H1 (cell line): Measurements from ENCODE around the gene SCD. TPM values are rescaled to one million over a fixed set of nuclear protein-coding genes. Genes with fewer than 3 reads are reported as not detected.

Source experiments
- CTCF ChIA-PET: fragments of 300-600 bp; sonication (Branson Sonifier 250); formaldehyde crosslinking; loops from one replicate; lab custom pipeline; 2021; ENCODE audit not compliant: partially characterized antibody; lab: Charles Lee
- POLR2A ChIA-PET: fragments of 300-600 bp; sonication (Branson Sonifier 250); formaldehyde crosslinking; loops from one replicate; lab custom pipeline; 2021; ENCODE audit warnings: inconsistent platforms; ENCODE audit not compliant: partially characterized antibody; lab: Charles Lee
- DNase-seq, 2 experiments: peaks; one replicate each; pipeline versions ENCODE4 v3.0.0 to v3.0.0-alpha.2; 2010 to 2022; ENCODE audit warnings: low spot score in 2 of 2, low read depth in 1 of 2, mixed read lengths in 1 of 2
- FAIRE-seq: peaks from 2 replicates; lab custom pipeline; 2011; peaks lifted over from hg19 to GRCh38; lab: Jason Lieb, UNC
- H2AFZ ChIP-seq: 2 replicates; pipeline ENCODE4 v1.8.1; 2012; ENCODE audit warnings: low read length, inconsistent platforms
- H2AK5ac ChIP-seq: 2 replicates; pipeline ENCODE4 v1.6.1; 2013; ENCODE audit warnings: low read depth, low read length
- H2BK120ac ChIP-seq: replicated peaks from 2 replicates; pipeline ENCODE3; 2013; ENCODE audit warnings: low read depth, low read length, inconsistent platforms
- H2BK12ac ChIP-seq: 2 replicates; pipeline ENCODE4 v1.6.1; 2013; ENCODE audit warnings: low read depth, low read length
- H2BK15ac ChIP-seq: 2 replicates; pipeline ENCODE4 v1.6.1; 2013; ENCODE audit warnings: low read length
- H2BK20ac ChIP-seq: 2 replicates; pipeline ENCODE4 v1.6.1; 2013; ENCODE audit warnings: low read length
- H2BK5ac ChIP-seq: 2 replicates; pipeline ENCODE4 v1.6.1; 2013; ENCODE audit warnings: low read depth, low read length
- H3K14ac ChIP-seq: 2 replicates; pipeline ENCODE4 v1.6.1; 2013; ENCODE audit warnings: inconsistent platforms; ENCODE audit not compliant: insufficient read length
- H3K18ac ChIP-seq: 2 replicates; pipeline ENCODE4 v1.6.1; 2013; ENCODE audit warnings: low read length; ENCODE audit errors: extremely low read depth
- H3K23ac ChIP-seq: 2 replicates; pipeline ENCODE4 v1.6.1; 2013; ENCODE audit warnings: inconsistent platforms; ENCODE audit not compliant: insufficient read length
- H3K23me2 ChIP-seq: 2 replicates; pipeline ENCODE4 v1.6.1; 2013; ENCODE audit warnings: low read depth, low read length
- H3K27ac ChIP-seq: 2 replicates; pipeline ENCODE4 v1.6.1; 2011; ENCODE audit warnings: low read depth, low read length, inconsistent platforms
- H3K27me3 ChIP-seq, 4 experiments: replicated peaks in 1 of 4; 1 replicate in 1 of 4; 2 replicates in 3 of 4; pipeline versions ENCODE4 v1.6.1 to v1.8.1; 2011 to 2013; ENCODE audit warnings: low read length in 3 of 4, mild to moderate bottlenecking in 3 of 4, inconsistent platforms in 2 of 4, mixed read lengths in 2 of 4, moderate library complexity in 1 of 4; ENCODE audit not compliant: control insufficient read depth in 3 of 4, insufficient read depth in 3 of 4; ENCODE audit errors: extremely low read depth in 1 of 4
- H3K36me3 ChIP-seq, 4 experiments: 2 replicates each; pipeline versions ENCODE4 v1.6.1 to v1.8.1; 2011 to 2013; ENCODE audit warnings: mild to moderate bottlenecking in 4 of 4, low read length in 3 of 4, moderate library complexity in 2 of 4, control low read depth in 1 of 4, inconsistent platforms in 1 of 4; ENCODE audit not compliant: insufficient read depth in 4 of 4, control insufficient read depth in 2 of 4
- H3K4ac ChIP-seq: replicated peaks from 2 replicates; pipeline ENCODE3; 2013; ENCODE audit warnings: low read length, low read depth, mixed read lengths, inconsistent platforms; ENCODE audit not compliant: insufficient read length
- H3K4me1 ChIP-seq, 4 experiments: replicated peaks in 1 of 4; 1 replicate in 1 of 4; 2 replicates in 3 of 4; pipeline versions ENCODE4 v1.6.1 to v1.8.1; 2011 to 2013; ENCODE audit warnings: low read length in 3 of 4, inconsistent platforms in 2 of 4, mixed read lengths in 1 of 4; ENCODE audit not compliant: insufficient read depth in 4 of 4, control insufficient read depth in 3 of 4
- H3K4me2 ChIP-seq, 2 experiments: 2 replicates each; pipeline versions ENCODE4 v1.6.1 to v1.8.1; 2011 to 2013; ENCODE audit warnings: low read depth in 2 of 2, low read length in 2 of 2, control low read depth in 1 of 2, inconsistent platforms in 1 of 2, mild to moderate bottlenecking in 1 of 2; ENCODE audit not compliant: insufficient read depth in 1 of 2
- H3K4me3 ChIP-seq, 4 experiments: fragments of 200-600, 300-600 bp in 1 of 4; sonication (generic), shearing (Covaris generic), sonication (Bioruptor Twin) in 1 of 4; 2 replicates each; pipeline versions ENCODE4 v1.5.1 to v1.8.1; 2011 to 2016; ENCODE audit warnings: low read length in 4 of 4, low read depth in 3 of 4, control low read depth in 2 of 4, inconsistent platforms in 2 of 4, mild to moderate bottlenecking in 2 of 4, mixed read lengths in 1 of 4, moderate library complexity in 1 of 4; ENCODE audit not compliant: insufficient read depth in 2 of 4; ENCODE audit errors: extremely low read depth in 1 of 4
- H3K56ac ChIP-seq: replicated peaks from 2 replicates; pipeline ENCODE3; 2013; ENCODE audit warnings: low read depth, mild to moderate bottlenecking, mixed read lengths, low read length, inconsistent platforms; ENCODE audit not compliant: insufficient read length
- H3K79me1 ChIP-seq: 2 replicates; pipeline ENCODE4 v1.6.1; 2013; ENCODE audit warnings: low read depth, low read length, control low read depth
- H3K79me2 ChIP-seq, 2 experiments: 2 replicates each; pipeline versions ENCODE4 v1.6.1 to v1.8.1; 2012 to 2013; ENCODE audit warnings: low read length in 2 of 2, mild to moderate bottlenecking in 2 of 2, inconsistent platforms in 1 of 2; ENCODE audit not compliant: insufficient read depth in 2 of 2, control insufficient read depth in 1 of 2
- H3K9ac ChIP-seq, 4 experiments: replicated peaks in 1 of 4; 1 replicate in 1 of 4; 2 replicates in 3 of 4; pipeline versions ENCODE4 v1.6.1 to v1.8.1; 2011 to 2013; ENCODE audit warnings: low read depth in 3 of 4, low read length in 3 of 4, control low read depth in 2 of 4, mild to moderate bottlenecking in 2 of 4, moderate library complexity in 2 of 4, inconsistent platforms in 1 of 4; ENCODE audit errors: extremely low read depth in 1 of 4
- H3K9me3 ChIP-seq, 2 experiments: 2 replicates each; pipeline versions ENCODE4 v1.6.1 to v1.8.1; 2012 to 2013; ENCODE audit warnings: mild to moderate bottlenecking in 2 of 2, moderate library complexity in 2 of 2, control low read depth in 1 of 2, inconsistent platforms in 1 of 2, low read depth in 1 of 2, low read length in 1 of 2, mixed read lengths in 1 of 2; ENCODE audit not compliant: insufficient read depth in 2 of 2
- H4K20me1 ChIP-seq, 2 experiments: replicated peaks in 1 of 2; 2 replicates each; pipeline versions ENCODE3 to v1.8.1; 2011 to 2013; ENCODE audit warnings: inconsistent platforms in 2 of 2, low read length in 2 of 2, mild to moderate bottlenecking in 1 of 2; ENCODE audit not compliant: insufficient read depth in 2 of 2, control insufficient read depth in 1 of 2
- H4K5ac ChIP-seq: 2 replicates; pipeline ENCODE4 v1.6.1; 2013; ENCODE audit warnings: low read length, low read depth, mixed read lengths, inconsistent platforms; ENCODE audit not compliant: insufficient read length
- H4K8ac ChIP-seq: 2 replicates; pipeline ENCODE4 v1.8.0; 2013; ENCODE audit warnings: mild to moderate bottlenecking, moderate library complexity, low read length, inconsistent platforms; ENCODE audit not compliant: insufficient read depth; ENCODE audit errors: extremely low read depth
- H4K91ac ChIP-seq: replicated peaks from 2 replicates; pipeline ENCODE3; 2013; ENCODE audit warnings: low read length, mixed read lengths, inconsistent platforms; ENCODE audit not compliant: insufficient read length
- ATF2 ChIP-seq: IDR thresholded peaks from 2 replicates; pipeline ENCODE4 v1.6.1; 2012; ENCODE audit warnings: low read length, inconsistent platforms
- CHD1 ChIP-seq: IDR thresholded peaks from 2 replicates; pipeline ENCODE4 v1.6.1; 2012; ENCODE audit warnings: low read depth, low read length, improper control_type of control experiment
- HDAC6 ChIP-seq: IDR thresholded peaks from one replicate; pipeline ENCODE4 v1.7.1; 2012; ENCODE audit warnings: low read depth, mild to moderate bottlenecking, inconsistent platforms, low read length, moderate library complexity
- POLR2AphosphoS5 ChIP-seq: IDR thresholded peaks from 2 replicates; pipeline ENCODE4 v1.6.1; 2011; ENCODE audit warnings: low read depth, low read length
- TEAD4 ChIP-seq: IDR thresholded peaks from 2 replicates; pipeline ENCODE4 v1.6.1; 2012; ENCODE audit warnings: low read depth, low read length, inconsistent platforms, mixed read lengths
- WGBS, 2 experiments: shearing (Covaris generic) in 1 of 2; methylation state at CpG; one replicate each; pipeline versions ENCODE4 v1.1.6 to v1.1.7; 2013 to 2015; ENCODE audit warnings: low lambda C conversion rate in 2 of 2, mixed read lengths in 2 of 2, inconsistent platforms in 1 of 2, low coverage in 1 of 2, missing lambda C conversion rate in 1 of 2; ENCODE audit not compliant: insufficient replicate concordance in 2 of 2, insufficient coverage in 1 of 2, insufficient read length in 1 of 2; ENCODE audit errors: extremely low coverage in 1 of 2, missing lambda C conversion rate in 1 of 2; 5-methylcytosine and 5-hydroxymethylcytosine counted together
- polyA plus RNA-seq, 7 experiments: library from polyadenylated mRNA; depleted of rRNA in 3 of 7; stranded (reverse) in 5 of 7; unstranded in 2 of 7; fragments of >200 nt in 5 of 7; fragments of 200-250 nt in 2 of 7; gene quantifications; 1 replicate in 5 of 7; 2 replicates in 1 of 7; 4 replicates in 1 of 7; pipeline versions ENCODE4 v1.2.1 to v1.2.3, GENCODE V29; 2011 to 2013; ENCODE audit warnings: missing spikeins in 2 of 7, mixed read lengths in 2 of 7
- total RNA-seq: library from RNA; stranded (reverse); fragmentation: NEBNext Ultra II Directional; extraction: Animal tissue kit (Norgen Biotek cat#: 25700); gene quantifications from 2 replicates; pipeline ENCODE4 v1.2.1, GENCODE V29; 2021

Gene SCD
- total and polyA plus RNA-seq, 2 of the 8 experiments (the other 6 are each of a cell fraction or from before 2014, with no cell fraction given): 397 to 621 TPM

DNA sequence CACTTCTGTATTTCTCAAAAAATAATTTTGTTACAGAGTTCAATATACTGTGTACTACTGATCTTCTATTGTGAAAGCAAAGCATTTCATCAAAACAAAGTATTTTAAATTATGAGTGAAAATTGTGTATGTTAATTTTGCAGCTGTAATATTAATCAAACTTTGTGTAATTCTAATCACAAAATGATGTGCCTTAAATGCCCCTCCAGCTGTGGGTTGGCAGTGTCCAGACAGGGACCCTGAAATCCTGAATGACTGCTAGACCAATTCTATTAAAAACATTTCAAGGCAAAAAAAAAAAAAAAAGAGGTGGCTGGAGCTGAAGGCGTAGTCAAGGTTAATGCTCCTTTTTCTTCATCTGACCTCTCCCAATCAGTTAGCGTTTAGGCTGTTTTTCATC, 36.2 kb downstream of the SCD start:
- Histone ChIP-seq H3K79me2 (peaks cover 0 to 3% of the 10 kb centered on the region in 2 experiments; a peak in 1 of 4 replicates), H3K23me2 (no peaks in the 10 kb centered on the region; the same call in 1 of the 2 replicates), H3K9ac (no peak overlapping the region), H3K4me3 (no peak overlapping the region), H3K27ac (no peak overlapping the region), H3K4me1 (no peaks in the 10 kb centered on the region), H3K56ac (no peak overlapping the region), H3K23ac (no peak overlapping the region), H3K79me1 (no peaks in the 10 kb centered on the region), H2AK5ac (no peak overlapping the region), H4K20me1 (peaks cover 0 to 7% of the 10 kb centered on the region in 2 experiments), H3K18ac (no peak overlapping the region), H2BK12ac (no peak overlapping the region), H2BK15ac (no peak overlapping the region), H3K36me3 (peaks cover 6 to 34% (median 19%) of the 10 kb centered on the region in 4 experiments; a peak in 7 of 8 replicates), H4K5ac (no peak overlapping the region), H3K27me3 (no peaks in the 10 kb centered on the region), H4K8ac (no peak overlapping the region), H3K9me3 (no peaks in the 10 kb centered on the region), H2BK120ac (no peak overlapping the region), H2AFZ (no peak overlapping the region), H3K4ac (no peak overlapping the region), H4K91ac (no peak overlapping the region), H3K4me2 (no peak overlapping the region), H3K14ac (no peak overlapping the region), H2BK5ac (no peak overlapping the region), H2BK20ac (no peak overlapping the region)
- POLR2A ChIA-PET: no interaction called here
- CTCF ChIA-PET: no interaction called here
- no peak for TF ChIP-seq ATF2
- TF ChIP-seq POLR2AphosphoS5: no peak
- TF ChIP-seq TEAD4: no peak
- TF ChIP-seq HDAC6: no peak
- no peak for TF ChIP-seq CHD1
- DNase-seq (no peak), FAIRE-seq (no peak)
- WGBS, 2 experiments: 89% methylated on average over 2 of the region's 2 CpGs; no CpG with 5 or more reads in 1 of the 2 experiments
